ENCODE data around the gene BTF3.

DNA sequence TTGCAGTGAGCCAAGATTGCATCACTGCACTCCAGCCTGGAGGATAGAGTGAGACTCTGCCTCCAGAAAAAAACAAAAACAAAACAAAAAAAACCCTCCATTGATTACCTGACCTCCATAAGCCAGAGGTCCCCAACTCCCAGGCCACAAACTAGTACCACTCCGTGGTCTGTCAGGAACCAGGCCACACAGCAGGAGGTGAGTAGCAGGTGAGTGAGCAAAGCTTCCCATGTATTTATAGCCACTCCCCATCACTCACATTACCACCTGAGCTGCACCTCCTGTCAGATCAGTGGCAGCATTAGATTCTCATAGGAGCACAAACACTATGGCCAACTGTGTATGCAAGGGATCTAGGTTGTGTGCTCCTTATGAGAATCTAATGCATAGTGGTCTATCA, 13.7 kb upstream of the BTF3 start:
- TF ChIP-seq, protein P1, sequence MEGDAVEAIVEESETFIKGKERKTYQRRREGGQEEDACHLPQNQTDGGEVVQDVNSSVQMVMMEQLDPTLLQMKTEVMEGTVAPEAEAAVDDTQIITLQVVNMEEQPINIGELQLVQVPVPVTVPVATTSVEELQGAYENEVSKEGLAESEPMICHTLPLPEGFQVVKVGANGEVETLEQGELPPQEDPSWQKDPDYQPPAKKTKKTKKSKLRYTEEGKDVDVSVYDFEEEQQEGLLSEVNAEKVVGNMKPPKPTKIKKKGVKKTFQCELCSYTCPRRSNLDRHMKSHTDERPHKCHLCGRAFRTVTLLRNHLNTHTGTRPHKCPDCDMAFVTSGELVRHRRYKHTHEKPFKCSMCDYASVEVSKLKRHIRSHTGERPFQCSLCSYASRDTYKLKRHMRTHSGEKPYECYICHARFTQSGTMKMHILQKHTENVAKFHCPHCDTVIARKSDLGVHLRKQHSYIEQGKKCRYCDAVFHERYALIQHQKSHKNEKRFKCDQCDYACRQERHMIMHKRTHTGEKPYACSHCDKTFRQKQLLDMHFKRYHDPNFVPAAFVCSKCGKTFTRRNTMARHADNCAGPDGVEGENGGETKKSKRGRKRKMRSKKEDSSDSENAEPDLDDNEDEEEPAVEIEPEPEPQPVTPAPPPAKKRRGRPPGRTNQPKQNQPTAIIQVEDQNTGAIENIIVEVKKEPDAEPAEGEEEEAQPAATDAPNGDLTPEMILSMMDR (IDR thresholded peaks at IDR 0.05): no peak
- TF ChIP-seq POLR2A (IDR thresholded peaks at IDR 0.05): no peak

Measured in esophagus squamous epithelium (tissue), 4 donors.